AG04449 (cell line): Measurements from ENCODE around the gene HAS3.
"Not testable (repeated sequence)": the region's sequence is repeated elsewhere in the genome, so short reads cannot be mapped to it uniquely, and the experiment has no call there.

Experiments used
- CTCF ChIA-PET: fragments of 350-600 bp; formaldehyde crosslinking; extraction: SDS; loops from one replicate; lab custom pipeline; 2021; ENCODE audit warnings: antibody characterized with exemption; lab: Yijun Ruan, JAX
- POLR2A ChIA-PET: fragments of 400-600, 350-600 bp; formaldehyde crosslinking; extraction: SDS; loops from one replicate; lab custom pipeline; 2020; ENCODE audit warnings: antibody characterized with exemption, inconsistent platforms; lab: Yijun Ruan, JAX
- DNase-seq: peaks from one replicate; pipeline ENCODE4 v3.0.0-alpha.2; 2010; ENCODE audit warnings: low read depth, low spot score
- H3K4me3 ChIP-seq: 2 replicates; pipeline ENCODE4 v1.5.1; 2011; ENCODE audit warnings: low read depth, mild to moderate bottlenecking, control low read depth, low read length
- CTCF ChIP-seq: IDR thresholded peaks from one replicate; pipeline ENCODE4 v1.5.1; 2011; ENCODE audit warnings: mild to moderate bottlenecking, moderate library complexity, low read length, control low read depth, inconsistent platforms; ENCODE audit not compliant: insufficient read depth; ENCODE audit errors: missing control alignments

The HAS3 gene

GRCh38 chr16:69132424-69133252 lies 27.2 kb downstream of the HAS3 start, which contains the start of the genes CHTF8 and UTP4:
Gene CHTF8, minus strand, starts transcription at chr16:69132588. Its CDS starts 11,130 bp downstream, at chr16:69121458.
Gene UTP4, plus strand, starts transcription at chr16:69132649. Its CDS starts 811 bp downstream, at chr16:69133460.
- CTCF ChIA-PET = interaction anchor here (0.9 to 4.5 kb wide), 8 partner anchors 9 to 289 kb away, joined by 3 to 34 read pairs (median 7); partner anchors contain the start of gene TANGO6
- peak within 1 kb of the TSS; percentile 99 for H3K4me3 ChIP-seq
- POLR2A ChIA-PET = interaction anchor here (1.0 kb wide), 1 partner anchor 198 kb away, joined by 5 read pairs; the partner anchor contains the start of gene PDF
- no peak for TF ChIP-seq CTCF
- DNase-seq = no peak

- TF ChIP-seq CTCF = no peak
- no peak for DNase-seq
- H3K4me3 ChIP-seq = peak overlapping the region; percentile 99
- POLR2A ChIA-PET = no interaction called here
- CTCF ChIA-PET = interaction anchor here (0.9 to 4.5 kb wide), 8 partner anchors 10 to 290 kb away, joined by 3 to 34 read pairs (median 7); partner anchors contain the start of gene TANGO6
Measured at GRCh38 chr16:69133373-69133954, 28.0 kb downstream of the HAS3 start.

GRCh38 chr16:69138608-69139007 lies 33.2 kb downstream of the HAS3 start:
- POLR2A ChIA-PET = no interaction called here
- no peak overlapping the region for H3K4me3 ChIP-seq
- CTCF ChIA-PET = no interaction called here
- no peak for TF ChIP-seq CTCF
- DNase-seq = no peak

GRCh38 chr16:69139464-69139863 lies 34.0 kb downstream of the HAS3 start:
- POLR2A ChIA-PET, H3K4me3 ChIP-seq, DNase-seq: not testable (repeated sequence)
- CTCF ChIA-PET = interaction anchor here (0.7 to 1.6 kb wide), 5 partner anchors 11 to 171 kb away, joined by 3 to 5 read pairs (median 3); no protein-coding TSS in a partner anchor

- H3K4me3 ChIP-seq = no peak overlapping the region
- DNase-seq = no peak
- ChIA-PET POLR2A (no interaction called here), CTCF (interaction anchor here (0.6 to 3.1 kb wide), 3 partner anchors 11 to 294 kb away, joined by 3 to 26 read pairs (median 5); no protein-coding TSS in a partner anchor)
- no peak for TF ChIP-seq CTCF
Measured at GRCh38 chr16:69141014-69141413, 35.6 kb downstream of the HAS3 start.

- ChIA-PET POLR2A (no interaction called here), CTCF (interaction anchor here (0.9 to 3.1 kb wide), 3 partner anchors 10 to 295 kb away, joined by 4 to 26 read pairs (median 5); no protein-coding TSS in a partner anchor)
Measured at GRCh38 chr16:69141936-69142335, 36.5 kb downstream of the HAS3 start.

More at GRCh38 chr16:69141936-69142335, 36.5 kb downstream of the HAS3 start:
- no peak for DNase-seq
- no peak overlapping the region for H3K4me3 ChIP-seq
- TF ChIP-seq CTCF = no peak
